ENCODE measurements around the gene SLMAP.

The SLMAP gene

DNA sequence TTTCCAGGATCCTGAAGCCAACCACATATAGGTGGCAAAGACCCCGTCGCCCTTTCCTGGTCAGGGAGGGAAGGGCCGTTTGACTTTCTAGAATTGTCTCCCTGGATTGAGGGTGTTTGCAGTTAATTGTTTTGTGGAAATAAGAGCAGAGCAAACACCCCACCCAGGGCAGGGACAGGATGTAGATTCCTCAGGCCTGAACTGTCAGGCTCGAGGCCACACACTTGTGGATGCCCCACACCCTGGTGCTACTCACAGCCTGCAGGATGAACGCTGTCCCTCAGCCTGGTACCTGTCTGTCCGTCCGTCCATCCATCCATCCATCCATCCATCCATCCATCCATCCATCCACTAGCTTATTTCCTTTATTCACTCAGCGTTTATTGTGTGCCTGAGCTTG lies 222.2 kb downstream of the SLMAP start:
- H3K9ac ChIP-seq (ENCODE audit: insufficient read length): no peak overlapping the region
- H3K36me3 ChIP-seq (ENCODE audit: insufficient read depth, low read length): no peaks in the 10 kb centered on the region
- no peak overlapping the region for H3K27ac ChIP-seq
- no peaks in the 10 kb centered on the region for H3K9me3 ChIP-seq (ENCODE audit: low read depth, low read length)
- TF ChIP-seq FOXP2 (optimal IDR thresholded peaks at IDR 0.05; ENCODE audit: control extremely low read depth, extremely low read length, insufficient read depth) (no peak), POLR2AphosphoS5 (IDR thresholded peaks at IDR 0.05; ENCODE audit: borderline replicate concordance, low read depth, low read length) (no peak), EZH2 (IDR thresholded peaks at IDR 0.05) (no peak)
- no peak overlapping the region for H3K4me3 ChIP-seq
- no peak for DNase-seq (ENCODE audit: low read depth, low spot score)
